Endothelial cell (in vitro differentiated cells): Measurements from ENCODE around the gene AARS2. TPM values are rescaled to one million over a fixed set of nuclear protein-coding genes. Genes with fewer than 3 reads are reported as not detected.

ENCODE experiments used
- DNase-seq: peaks from one replicate; pipeline ENCODE4 v3.0.0; 2021; ENCODE audit warnings: low spot score
- H3K27ac Mint-ChIP-seq: one replicate; pipeline ENCODE4 v1.8.0; 2021; ENCODE audit warnings: mixed read lengths, inconsistent platforms; ENCODE audit not compliant: unreplicated experiment
- H3K27me3 Mint-ChIP-seq: one replicate; pipeline ENCODE4 v1.8.0; 2021; ENCODE audit warnings: mild to moderate bottlenecking, moderate library complexity, mixed read lengths, inconsistent platforms; ENCODE audit not compliant: unreplicated experiment
- H3K36me3 Mint-ChIP-seq: one replicate; pipeline ENCODE4 v1.8.0; 2021; ENCODE audit warnings: mild to moderate bottlenecking, low read depth, mixed read lengths, inconsistent platforms; ENCODE audit not compliant: unreplicated experiment
- H3K4me1 Mint-ChIP-seq: one replicate; pipeline ENCODE4 v1.8.0; 2021; ENCODE audit warnings: mild to moderate bottlenecking, mixed read lengths, inconsistent platforms; ENCODE audit not compliant: unreplicated experiment
- H3K4me3 Mint-ChIP-seq: one replicate; pipeline ENCODE4 v1.8.0; 2021; ENCODE audit warnings: mild to moderate bottlenecking, mixed read lengths, inconsistent platforms; ENCODE audit not compliant: unreplicated experiment
- H3K9me3 Mint-ChIP-seq: one replicate; pipeline ENCODE4 v1.8.0; 2021; ENCODE audit warnings: mixed read lengths, inconsistent platforms; ENCODE audit not compliant: unreplicated experiment
- long read RNA-seq: library from polyadenylated mRNA; unstranded; transcript quantifications from one replicate; pipeline ENCODE4 v2.0.0, GENCODE V29; 2020; ENCODE audit not compliant: unreplicated experiment
- total RNA-seq: library from RNA; stranded (reverse); fragmentation: NEBNext Ultra II Directional; extraction: Animal tissue kit (Norgen Biotek cat#: 25700); gene quantifications from one replicate; pipeline ENCODE4 v1.2.1, GENCODE V29; 2021; ENCODE audit not compliant: unreplicated experiment
- TF ChIP-seq, protein P1 (sequence below): fragments of 200-600 bp; sonication (generic); IDR thresholded peaks from one replicate; pipeline ENCODE4 v1.5.0; 2021; ENCODE audit warnings: antibody characterized with exemption; ENCODE audit not compliant: unreplicated experiment

AARS2 gene
- 16.0 TPM for total RNA-seq
- long read RNA-seq, partial matches to known transcripts, result 0 of 2 reads
- long read RNA-seq, other reads (novel, unspliced or antisense), result 0 of 2 reads

DNA sequence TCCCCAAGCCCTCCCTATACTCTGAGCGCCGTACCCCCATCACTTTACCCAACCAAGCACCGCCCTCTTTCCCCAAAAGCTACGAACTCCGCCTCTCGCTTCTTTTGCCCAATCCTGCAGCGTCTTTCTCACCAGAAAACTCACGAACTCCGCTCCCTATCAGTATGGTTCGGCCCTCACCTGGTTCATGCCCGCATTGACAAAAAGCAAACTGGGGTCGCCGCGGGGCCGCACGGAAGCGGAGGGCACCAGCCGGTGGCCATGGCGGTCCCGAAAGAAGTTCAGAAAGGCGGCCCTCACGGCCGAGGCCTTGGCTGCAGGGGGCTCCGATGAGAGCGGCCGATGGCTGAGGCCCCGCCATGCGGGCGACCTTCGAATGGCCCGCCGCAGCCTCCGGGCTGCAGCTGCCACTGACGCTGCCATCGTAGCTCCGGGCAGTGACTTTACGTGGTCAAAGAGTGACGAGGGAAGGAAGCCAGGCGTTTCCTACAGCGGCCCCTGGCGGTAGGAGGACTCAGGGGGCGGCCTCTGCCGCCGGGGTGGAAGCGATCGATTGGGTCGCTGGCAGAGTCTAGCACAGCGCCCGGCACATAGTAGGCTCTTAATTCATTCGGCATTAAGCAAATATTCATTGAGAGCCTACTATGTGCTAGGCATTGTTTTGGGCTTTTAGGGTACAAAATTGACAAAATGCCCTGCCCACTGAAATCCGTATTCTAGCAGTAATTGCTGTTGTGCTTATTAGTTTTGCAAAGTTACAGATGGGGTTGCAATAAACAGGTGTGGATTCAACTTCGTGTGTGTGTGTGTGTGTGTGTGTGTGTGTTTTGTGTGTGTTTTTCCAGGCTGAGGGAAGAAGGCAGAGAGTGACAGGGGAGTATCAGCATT is at the start of gene AARS2:
TSS of gene AARS2 (minus strand) at position 447 of the 888 bp plus-strand sequence. CDS start at position 423, 24 bp downstream.
- Mint-ChIP-seq H3K9me3 (no peaks in the 10 kb centered on the region), H3K27me3 (peaks cover 2% of the 10 kb centered on the region), H3K27ac (peak within 1 kb of the TSS; percentile 53), H3K4me3 (peak within 1 kb of the TSS; percentile 97), H3K4me1 (peaks cover 9% of the 10 kb centered on the region), H3K36me3 (peaks cover 22% of the 10 kb centered on the region)
- TF ChIP-seq, protein P1, sequence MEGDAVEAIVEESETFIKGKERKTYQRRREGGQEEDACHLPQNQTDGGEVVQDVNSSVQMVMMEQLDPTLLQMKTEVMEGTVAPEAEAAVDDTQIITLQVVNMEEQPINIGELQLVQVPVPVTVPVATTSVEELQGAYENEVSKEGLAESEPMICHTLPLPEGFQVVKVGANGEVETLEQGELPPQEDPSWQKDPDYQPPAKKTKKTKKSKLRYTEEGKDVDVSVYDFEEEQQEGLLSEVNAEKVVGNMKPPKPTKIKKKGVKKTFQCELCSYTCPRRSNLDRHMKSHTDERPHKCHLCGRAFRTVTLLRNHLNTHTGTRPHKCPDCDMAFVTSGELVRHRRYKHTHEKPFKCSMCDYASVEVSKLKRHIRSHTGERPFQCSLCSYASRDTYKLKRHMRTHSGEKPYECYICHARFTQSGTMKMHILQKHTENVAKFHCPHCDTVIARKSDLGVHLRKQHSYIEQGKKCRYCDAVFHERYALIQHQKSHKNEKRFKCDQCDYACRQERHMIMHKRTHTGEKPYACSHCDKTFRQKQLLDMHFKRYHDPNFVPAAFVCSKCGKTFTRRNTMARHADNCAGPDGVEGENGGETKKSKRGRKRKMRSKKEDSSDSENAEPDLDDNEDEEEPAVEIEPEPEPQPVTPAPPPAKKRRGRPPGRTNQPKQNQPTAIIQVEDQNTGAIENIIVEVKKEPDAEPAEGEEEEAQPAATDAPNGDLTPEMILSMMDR, result peak; percentile 85
- peak; percentile 94 for DNase-seq

DNA sequence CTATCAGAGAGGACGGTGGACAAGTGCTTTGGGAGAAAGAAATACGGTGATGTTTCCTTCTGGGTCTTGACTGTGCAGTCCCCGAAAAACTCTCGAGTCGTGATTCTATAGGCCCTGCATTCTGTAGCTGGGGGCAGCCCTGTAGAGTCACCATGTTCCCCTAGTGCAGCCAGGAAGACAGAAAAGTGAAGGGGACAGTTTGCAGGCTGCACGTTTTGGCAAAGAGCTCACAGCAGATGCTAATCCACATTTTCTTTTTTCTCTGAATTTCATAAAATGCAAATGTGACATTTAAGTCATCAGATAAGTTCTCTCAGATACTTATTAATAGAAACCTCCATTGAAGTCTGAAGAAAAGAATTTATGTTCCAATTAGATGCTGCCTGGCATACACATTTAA is 48.8 kb upstream of the AARS2 start:
- no peaks in the 10 kb centered on the region for H3K36me3 Mint-ChIP-seq
- no peak overlapping the region for H3K4me3 Mint-ChIP-seq
- TF ChIP-seq, protein P1, result no peak
- peaks cover 3% of the 10 kb centered on the region for H3K27me3 Mint-ChIP-seq
- no peak overlapping the region for H3K27ac Mint-ChIP-seq
- H3K4me1 Mint-ChIP-seq, result peaks cover 4% of the 10 kb centered on the region
- no peaks in the 10 kb centered on the region for H3K9me3 Mint-ChIP-seq
- no peak for DNase-seq

GRCh38 chr6:44359973-44360372 is 46.8 kb upstream of the AARS2 start:
- H3K36me3 Mint-ChIP-seq, result no peaks in the 10 kb centered on the region
- H3K9me3 Mint-ChIP-seq, result no peaks in the 10 kb centered on the region
- no peak overlapping the region for H3K4me3 Mint-ChIP-seq
- H3K27me3 Mint-ChIP-seq, result peaks cover 3% of the 10 kb centered on the region
- TF ChIP-seq, protein P1, result no peak
- no peak overlapping the region for H3K27ac Mint-ChIP-seq
- no peak for DNase-seq
- peaks cover 4% of the 10 kb centered on the region for H3K4me1 Mint-ChIP-seq

- TF ChIP-seq, protein P1, result no peak
- Mint-ChIP-seq H3K9me3 (no peaks in the 10 kb centered on the region), H3K4me3 (no peak overlapping the region), H3K4me1 (no peaks in the 10 kb centered on the region), H3K27ac (no peak overlapping the region), H3K27me3 (no peaks in the 10 kb centered on the region), H3K36me3 (no peaks in the 10 kb centered on the region)
- no peak for DNase-seq
Observed at GRCh38 chr6:44356487-44356886, 43.3 kb upstream of the AARS2 start.

DNA sequence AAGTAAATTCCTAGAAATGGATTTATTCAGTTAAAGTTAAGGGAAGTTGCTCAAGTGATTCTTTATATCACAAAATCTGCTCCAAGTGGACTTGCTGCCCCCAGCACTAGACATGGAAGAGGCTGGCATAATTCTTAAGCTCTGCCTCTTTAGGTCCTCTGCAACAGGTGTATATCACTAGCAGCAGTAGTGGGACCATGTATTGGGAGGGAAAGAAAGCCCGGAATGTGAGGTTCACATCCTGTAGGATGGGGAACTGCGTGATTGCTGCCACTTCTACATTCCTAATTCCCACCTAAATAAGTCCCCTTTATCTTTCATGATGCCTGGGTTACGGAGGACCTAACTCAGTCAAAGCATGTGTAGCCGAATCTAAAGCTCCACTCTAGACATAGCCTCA is 42.5 kb upstream of the AARS2 start:
- Mint-ChIP-seq H3K4me3 (no peak overlapping the region), H3K4me1 (no peaks in the 10 kb centered on the region), H3K27ac (no peak overlapping the region), H3K27me3 (no peaks in the 10 kb centered on the region), H3K9me3 (no peaks in the 10 kb centered on the region), H3K36me3 (no peaks in the 10 kb centered on the region)
- TF ChIP-seq, protein P1, result no peak
- DNase-seq, result no peak
